ENCODE measurements around the gene IRF2.
"Not testable (repeated sequence)": the region's sequence is repeated elsewhere in the genome, so short reads cannot be mapped to it uniquely, and the experiment has no call there.

IRF2 gene

GRCh38 chr4:184392748-184393559, 81.4 kb downstream of the IRF2 start:
- DNase-seq (ENCODE audit: low read depth in 2 of 2, low spot score in 1 of 2): no peak

- no peak for DNase-seq (ENCODE audit: low read depth in 2 of 2, low spot score in 1 of 2)
These were observed 82.0 kb downstream of the IRF2 start for GRCh38 chr4:184392316-184392715.

- no peak for DNase-seq (ENCODE audit: low read depth in 2 of 2, low spot score in 1 of 2)
These were observed 84.1 kb downstream of the IRF2 start for GRCh38 chr4:184389978-184390900.

- DNase-seq (ENCODE audit: low read depth in 2 of 2, low spot score in 1 of 2): no peak
These were observed 86.2 kb downstream of the IRF2 start for GRCh38 chr4:184388106-184388505.

- DNase-seq (ENCODE audit: low read depth in 2 of 2, low spot score in 1 of 2): no peak
These were observed 87.0 kb downstream of the IRF2 start for GRCh38 chr4:184387351-184387750.

- DNase-seq (ENCODE audit: low read depth in 2 of 2, low spot score in 1 of 2): no peak
These were observed 88.0 kb downstream of the IRF2 start for GRCh38 chr4:184386271-184386781.

- DNase-seq (ENCODE audit: low read depth in 2 of 2, low spot score in 1 of 2): no peak
These were observed 88.6 kb downstream of the IRF2 start for GRCh38 chr4:184385705-184386141.

- no peak for DNase-seq (ENCODE audit: low read depth in 2 of 2, low spot score in 1 of 2)
These were observed 89.4 kb downstream of the IRF2 start for GRCh38 chr4:184384810-184385557.

GRCh38 chr4:184384056-184384809, 90.1 kb downstream of the IRF2 start:
- DNase-seq (ENCODE audit: low read depth in 2 of 2, low spot score in 1 of 2): no peak

GRCh38 chr4:184383497-184384055, 90.8 kb downstream of the IRF2 start:
- DNase-seq (ENCODE audit: low read depth in 2 of 2, low spot score in 1 of 2): no peak

- DNase-seq (ENCODE audit: low read depth in 2 of 2, low spot score in 1 of 2): no peak
These were observed 92.0 kb downstream of the IRF2 start for GRCh38 chr4:184382189-184382846.

GRCh38 chr4:184380707-184381106, 93.6 kb downstream of the IRF2 start:
- no peak for DNase-seq (ENCODE audit: low read depth in 2 of 2, low spot score in 1 of 2)

- DNase-seq (ENCODE audit: low read depth in 2 of 2, low spot score in 1 of 2): not testable (repeated sequence)
These were observed 94.1 kb downstream of the IRF2 start for GRCh38 chr4:184380214-184380613.

GRCh38 chr4:184376923-184377322, 97.4 kb downstream of the IRF2 start:
- no peak for DNase-seq (ENCODE audit: low read depth in 2 of 2, low spot score in 1 of 2)

- no peak for DNase-seq (ENCODE audit: low read depth in 2 of 2, low spot score in 1 of 2)
These were observed 98.1 kb downstream of the IRF2 start for GRCh38 chr4:184376126-184376838.

GRCh38 chr4:184375623-184376022, 98.7 kb downstream of the IRF2 start:
- DNase-seq (ENCODE audit: low read depth in 2 of 2, low spot score in 1 of 2): not testable (repeated sequence)

GRCh38 chr4:184375027-184375426, 99.3 kb downstream of the IRF2 start:
- no peak for DNase-seq (ENCODE audit: low read depth in 2 of 2, low spot score in 1 of 2)

- DNase-seq (ENCODE audit: low read depth in 2 of 2, low spot score in 1 of 2): no peak
These were observed 100.4 kb downstream of the IRF2 start for GRCh38 chr4:184373886-184374405.

- no peak for DNase-seq (ENCODE audit: low read depth in 2 of 2, low spot score in 1 of 2)
These were observed 103.0 kb downstream of the IRF2 start for GRCh38 chr4:184371390-184371787.
